ENCODE measurements around the gene FAT1. TPM values are rescaled to one million over a fixed set of nuclear protein-coding genes. Genes with fewer than 3 reads are reported as not detected.

FAT1 gene
- total RNA-seq, 1 donor from 2014 or later: 408 TPM

DNA sequence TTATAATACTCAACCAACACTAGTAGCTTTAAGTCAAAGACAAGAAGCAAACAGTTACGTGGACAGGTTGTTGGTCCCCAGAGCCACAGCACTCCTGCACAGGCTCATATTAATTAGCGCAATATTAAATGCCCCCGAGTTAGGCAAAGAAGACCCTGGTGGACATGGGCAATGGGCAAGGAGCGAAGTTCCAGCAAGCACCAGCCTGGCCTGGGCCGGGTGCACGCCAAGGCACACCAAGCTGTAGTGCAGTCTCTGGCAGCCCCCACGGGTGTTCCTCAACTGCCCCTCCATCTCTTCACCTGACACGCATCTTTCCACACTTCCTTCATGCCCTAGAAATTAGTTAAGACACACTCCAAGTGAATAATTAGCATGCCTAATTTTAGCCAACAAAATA is 20.1 kb downstream of the FAT1 start:
- H3K27ac Mint-ChIP-seq (ENCODE audit: unreplicated experiment): peak overlapping the region; percentile 94
- H3K27me3 Mint-ChIP-seq (ENCODE audit: unreplicated experiment): no peaks in the 10 kb centered on the region
- peaks cover 48% of the 10 kb centered on the region for H3K36me3 Mint-ChIP-seq (ENCODE audit: unreplicated experiment)
- no peak for DNase-seq (ENCODE audit: extremely low spot score, unreplicated experiment)
- H3K4me3 Mint-ChIP-seq (ENCODE audit: unreplicated experiment): no peak overlapping the region
- H3K9me3 Mint-ChIP-seq (ENCODE audit: unreplicated experiment): no peaks in the 10 kb centered on the region
- TF ChIP-seq, protein P1, sequence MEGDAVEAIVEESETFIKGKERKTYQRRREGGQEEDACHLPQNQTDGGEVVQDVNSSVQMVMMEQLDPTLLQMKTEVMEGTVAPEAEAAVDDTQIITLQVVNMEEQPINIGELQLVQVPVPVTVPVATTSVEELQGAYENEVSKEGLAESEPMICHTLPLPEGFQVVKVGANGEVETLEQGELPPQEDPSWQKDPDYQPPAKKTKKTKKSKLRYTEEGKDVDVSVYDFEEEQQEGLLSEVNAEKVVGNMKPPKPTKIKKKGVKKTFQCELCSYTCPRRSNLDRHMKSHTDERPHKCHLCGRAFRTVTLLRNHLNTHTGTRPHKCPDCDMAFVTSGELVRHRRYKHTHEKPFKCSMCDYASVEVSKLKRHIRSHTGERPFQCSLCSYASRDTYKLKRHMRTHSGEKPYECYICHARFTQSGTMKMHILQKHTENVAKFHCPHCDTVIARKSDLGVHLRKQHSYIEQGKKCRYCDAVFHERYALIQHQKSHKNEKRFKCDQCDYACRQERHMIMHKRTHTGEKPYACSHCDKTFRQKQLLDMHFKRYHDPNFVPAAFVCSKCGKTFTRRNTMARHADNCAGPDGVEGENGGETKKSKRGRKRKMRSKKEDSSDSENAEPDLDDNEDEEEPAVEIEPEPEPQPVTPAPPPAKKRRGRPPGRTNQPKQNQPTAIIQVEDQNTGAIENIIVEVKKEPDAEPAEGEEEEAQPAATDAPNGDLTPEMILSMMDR (IDR thresholded peaks at IDR 0.05): no peak
- H3K4me1 Mint-ChIP-seq (ENCODE audit: unreplicated experiment): peaks cover 72% of the 10 kb centered on the region

DNA sequence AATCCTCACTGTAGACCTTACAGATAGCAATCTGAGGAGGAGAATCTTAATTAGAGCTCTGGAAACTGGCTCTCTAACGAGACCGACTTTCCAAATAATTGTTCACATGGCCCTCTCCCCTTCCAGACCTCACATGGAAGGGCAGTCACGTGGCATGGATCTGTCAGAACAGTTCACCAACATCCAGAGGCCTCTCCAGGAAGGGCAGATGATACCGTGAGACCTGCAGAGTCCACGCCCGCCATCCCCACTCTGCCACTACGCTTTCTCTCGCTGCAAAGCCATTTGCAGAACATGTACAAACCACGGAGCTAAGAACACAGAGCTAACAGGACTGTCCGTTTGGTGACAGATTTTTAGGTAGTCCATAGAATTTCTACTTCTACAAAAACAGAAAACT is 20.7 kb downstream of the FAT1 start:
- H3K27ac Mint-ChIP-seq (ENCODE audit: unreplicated experiment): peak overlapping the region; percentile 94
- peaks cover 50% of the 10 kb centered on the region for H3K36me3 Mint-ChIP-seq (ENCODE audit: unreplicated experiment)
- no peak overlapping the region for H3K4me3 Mint-ChIP-seq (ENCODE audit: unreplicated experiment)
- no peaks in the 10 kb centered on the region for H3K27me3 Mint-ChIP-seq (ENCODE audit: unreplicated experiment)
- DNase-seq (ENCODE audit: extremely low spot score, unreplicated experiment): no peak
- TF ChIP-seq, protein P1 (IDR thresholded peaks at IDR 0.05): no peak
- H3K9me3 Mint-ChIP-seq (ENCODE audit: unreplicated experiment): no peaks in the 10 kb centered on the region
- peaks cover 77% of the 10 kb centered on the region for H3K4me1 Mint-ChIP-seq (ENCODE audit: unreplicated experiment)

GRCh38 chr4:186702297-186702696 is 21.4 kb downstream of the FAT1 start:
- TF ChIP-seq, protein P1 (IDR thresholded peaks at IDR 0.05): no peak
- peak overlapping the region; percentile 94 for H3K27ac Mint-ChIP-seq (ENCODE audit: unreplicated experiment)
- no peak for DNase-seq (ENCODE audit: extremely low spot score, unreplicated experiment)
- no peak overlapping the region for H3K4me3 Mint-ChIP-seq (ENCODE audit: unreplicated experiment)
- H3K4me1 Mint-ChIP-seq (ENCODE audit: unreplicated experiment): peaks cover 77% of the 10 kb centered on the region
- peaks cover 45% of the 10 kb centered on the region for H3K36me3 Mint-ChIP-seq (ENCODE audit: unreplicated experiment)
- H3K27me3 Mint-ChIP-seq (ENCODE audit: unreplicated experiment): no peaks in the 10 kb centered on the region
- H3K9me3 Mint-ChIP-seq (ENCODE audit: unreplicated experiment): no peaks in the 10 kb centered on the region

- Mint-ChIP-seq H3K4me3 (ENCODE audit: unreplicated experiment) (peak overlapping the region; percentile 70), H3K36me3 (ENCODE audit: unreplicated experiment) (peaks cover 43% of the 10 kb centered on the region), H3K4me1 (ENCODE audit: unreplicated experiment) (peaks cover 77% of the 10 kb centered on the region), H3K27me3 (ENCODE audit: unreplicated experiment) (no peaks in the 10 kb centered on the region), H3K27ac (ENCODE audit: unreplicated experiment) (peak overlapping the region; percentile 94), H3K9me3 (ENCODE audit: unreplicated experiment) (no peaks in the 10 kb centered on the region)
- DNase-seq (ENCODE audit: extremely low spot score, unreplicated experiment): no peak
- TF ChIP-seq, protein P1 (IDR thresholded peaks at IDR 0.05): no peak
Observed at GRCh38 chr4:186701788-186702187, 21.9 kb downstream of the FAT1 start.

- DNase-seq (ENCODE audit: extremely low spot score, unreplicated experiment): no peak
- Mint-ChIP-seq H3K27ac (ENCODE audit: unreplicated experiment) (peak overlapping the region; percentile 94), H3K4me1 (ENCODE audit: unreplicated experiment) (peaks cover 75% of the 10 kb centered on the region), H3K36me3 (ENCODE audit: unreplicated experiment) (peaks cover 39% of the 10 kb centered on the region), H3K9me3 (ENCODE audit: unreplicated experiment) (no peaks in the 10 kb centered on the region), H3K27me3 (ENCODE audit: unreplicated experiment) (no peaks in the 10 kb centered on the region), H3K4me3 (ENCODE audit: unreplicated experiment) (peak overlapping the region; percentile 70)
- TF ChIP-seq, protein P1 (IDR thresholded peaks at IDR 0.05): no peak
Observed at GRCh38 chr4:186701273-186701672, 22.4 kb downstream of the FAT1 start.
